ENCODE results near the gene TMEM39B. TPM values are rescaled to one million over a fixed set of nuclear protein-coding genes. Genes with fewer than 3 reads are reported as not detected.
A peak's percentile ranks its signal among the peaks of the same experiment; 100 is the strongest.
"Not testable (repeated sequence)": the region's sequence is repeated elsewhere in the genome, so short reads cannot be mapped to it uniquely, and the experiment has no call there.

Gene TMEM39B
- total and polyA plus RNA-seq, 4 experiments from 2014 or later: 1.1 to 19.1 (median 11.3) TPM

- Histone ChIP-seq H3K27ac (ENCODE audit: low read depth, low read length) (no peak overlapping the region), H3K4me3 (ENCODE audit: low read length in 2 of 2) (no peak overlapping the region), H3K9me3 (ENCODE audit: control insufficient read depth in 1 of 2, low read length in 2 of 2) (no peaks in the 10 kb centered on the region), H3K4me1 (ENCODE audit: insufficient read depth, low read length) (peaks cover 44% of the 10 kb centered on the region), H3K27me3 (ENCODE audit: insufficient read depth, low read length) (no peaks in the 10 kb centered on the region), H3K36me3 (ENCODE audit: insufficient read depth, low read length) (peaks cover 3% of the 10 kb centered on the region)
- Mint-ChIP-seq H3K27me3 (no peaks in the 10 kb centered on the region), H3K4me1 (peaks cover 28 to 47% (median 37%) of the 10 kb centered on the region in 4 donors), H3K4me3 (no peak overlapping the region), H3K27ac (peak overlapping the region in 1 of 7 donors; percentile 17), H3K9me3 (no peaks in the 10 kb centered on the region), H3K36me3 (peaks cover 0 to 5% of the 10 kb centered on the region in 2 donors)
- intact Hi-C loops (cut with micrococcal nuclease): no loop called here
- no peak for DNase-seq
- POLR2A ChIA-PET (ENCODE audit: partially characterized antibody): interaction anchor here (1.1 to 1.3 kb wide), 3 partner anchors 10 to 21 kb away, joined by 3 to 7 read pairs (median 3); partner anchors contain the start of gene KPNA6
- CTCF ChIA-PET (ENCODE audit: partially characterized antibody): interaction anchor here (1.0 to 1.5 kb wide), 4 partner anchors 14 to 272 kb away, joined by 3 to 5 read pairs (median 3); partner anchors contain the start of gene KPNA6
These were observed 55.7 kb downstream of the TMEM39B start for GRCh38 chr1:32128479-32128878.

DNA sequence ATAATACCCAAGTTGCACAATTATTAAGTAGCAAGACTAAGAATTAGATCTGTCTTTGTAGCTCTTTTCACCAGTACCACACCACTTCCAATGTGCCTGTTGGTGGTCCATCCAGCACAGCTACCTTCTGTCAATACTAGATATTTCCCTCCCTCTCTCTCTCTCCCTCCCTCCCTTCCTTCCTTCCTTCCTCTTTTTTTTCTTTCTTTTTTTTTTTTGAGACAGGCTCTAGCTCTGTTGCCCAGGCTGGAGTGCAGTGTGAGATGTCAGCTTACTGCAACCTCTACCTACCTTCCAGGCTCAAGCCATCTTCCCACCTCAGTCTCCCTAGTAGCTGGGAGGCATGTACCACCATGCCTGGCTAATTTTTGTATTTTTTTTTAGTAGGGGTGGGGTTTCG, 56.2 kb downstream of the TMEM39B start:
- Histone ChIP-seq H3K27ac (ENCODE audit: low read depth, low read length) (no peak overlapping the region), H3K27me3 (ENCODE audit: insufficient read depth, low read length) (no peaks in the 10 kb centered on the region), H3K9me3 (ENCODE audit: control insufficient read depth in 1 of 2, low read length in 2 of 2) (no peaks in the 10 kb centered on the region), H3K4me1 (ENCODE audit: insufficient read depth, low read length) (peaks cover 39% of the 10 kb centered on the region), H3K4me3 (ENCODE audit: low read length in 2 of 2) (no peak overlapping the region), H3K36me3 (ENCODE audit: insufficient read depth, low read length) (peaks cover 3% of the 10 kb centered on the region)
- ChIA-PET CTCF (ENCODE audit: partially characterized antibody) (interaction anchor here (1.0 to 1.5 kb wide), 3 partner anchors 17 to 272 kb away, joined by 3 read pairs; partner anchors contain the start of gene KPNA6), POLR2A (ENCODE audit: partially characterized antibody) (interaction anchor here (1.2 to 1.6 kb wide), 2 partner anchors 21 to 50 kb away, joined by 3 to 7 read pairs; partner anchors contain the start of genes KPNA6 and TXLNA)
- H3K4me3 Mint-ChIP-seq: peak overlapping the region in 1 of 8 donors; percentile 46
- H3K27me3 Mint-ChIP-seq: no peaks in the 10 kb centered on the region
- intact Hi-C loops (cut with micrococcal nuclease): no loop called here
- peaks cover 0 to 7% of the 10 kb centered on the region in 2 donors for H3K36me3 Mint-ChIP-seq
- H3K27ac Mint-ChIP-seq: peak overlapping the region in 3 of 7 donors; percentile 4 to 74 (median 73)
- H3K9me3 Mint-ChIP-seq: no peaks in the 10 kb centered on the region
- no peak for DNase-seq
- peaks cover 29 to 46% (median 37%) of the 10 kb centered on the region in 4 donors for H3K4me1 Mint-ChIP-seq

- H3K4me3 ChIP-seq (ENCODE audit: low read length in 2 of 2); DNase-seq; POLR2A ChIA-PET (ENCODE audit: partially characterized antibody); H3K4me3 Mint-ChIP-seq; H3K9me3 ChIP-seq (ENCODE audit: control insufficient read depth in 1 of 2, low read length in 2 of 2); H3K9me3 Mint-ChIP-seq; CTCF ChIA-PET (ENCODE audit: partially characterized antibody); H3K27ac ChIP-seq (ENCODE audit: low read depth, low read length); H3K27me3 ChIP-seq (ENCODE audit: insufficient read depth, low read length); H3K36me3 ChIP-seq (ENCODE audit: insufficient read depth, low read length); H3K27ac Mint-ChIP-seq; H3K4me1 ChIP-seq (ENCODE audit: insufficient read depth, low read length); intact Hi-C loops (cut with micrococcal nuclease); H3K27me3 Mint-ChIP-seq: not testable (repeated sequence)
- H3K4me1 Mint-ChIP-seq: peaks cover 20 to 40% (median 27%) of the 10 kb centered on the region in 4 donors
- H3K36me3 Mint-ChIP-seq: peaks cover 8 to 14% of the 10 kb centered on the region in 2 donors
These were observed 61.2 kb downstream of the TMEM39B start for GRCh38 chr1:32133950-32134280.

DNA sequence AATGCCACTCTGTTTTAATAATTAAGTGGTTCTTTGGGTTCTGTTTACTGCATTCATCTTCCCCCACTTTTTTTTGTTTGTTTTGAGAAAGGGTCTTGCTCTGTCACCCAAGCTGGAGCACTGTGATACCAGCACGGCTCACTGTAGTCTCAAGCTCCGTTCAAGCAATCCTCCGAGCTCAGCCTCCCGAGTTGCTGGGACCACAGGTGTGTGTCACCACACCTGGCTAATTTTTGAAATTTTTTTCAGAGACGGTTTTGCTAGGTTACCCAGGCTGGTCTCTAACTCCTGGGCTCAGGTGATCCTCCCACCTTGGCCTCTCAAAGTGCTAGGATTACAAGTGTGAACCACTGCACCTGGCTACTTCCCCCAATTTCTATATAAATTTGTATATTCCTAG, 64.4 kb downstream of the TMEM39B start:
- no peak for DNase-seq
- Histone ChIP-seq H3K27me3 (ENCODE audit: insufficient read depth, low read length) (no peaks in the 10 kb centered on the region), H3K27ac (ENCODE audit: low read depth, low read length) (no peak overlapping the region), H3K9me3 (ENCODE audit: control insufficient read depth in 1 of 2, low read length in 2 of 2) (no peaks in the 10 kb centered on the region), H3K36me3 (ENCODE audit: insufficient read depth, low read length) (no peaks in the 10 kb centered on the region), H3K4me1 (ENCODE audit: insufficient read depth, low read length) (peaks cover 14% of the 10 kb centered on the region), H3K4me3 (ENCODE audit: low read length in 2 of 2) (no peak overlapping the region)
- ChIA-PET POLR2A (ENCODE audit: partially characterized antibody) (interaction anchor here (1.3 kb wide), 1 partner anchor 29 kb away, joined by 3 read pairs; the partner anchor contains the start of gene KPNA6), CTCF (ENCODE audit: partially characterized antibody) (no interaction called here)
- Mint-ChIP-seq H3K27me3 (no peaks in the 10 kb centered on the region), H3K9me3 (no peaks in the 10 kb centered on the region), H3K27ac (no peak overlapping the region), H3K4me3 (no peak overlapping the region), H3K4me1 (peaks cover 30 to 52% (median 42%) of the 10 kb centered on the region in 4 donors), H3K36me3 (peaks cover 8 to 16% of the 10 kb centered on the region in 2 donors)
- intact Hi-C loops (cut with micrococcal nuclease): no loop called here

- Mint-ChIP-seq H3K27ac (peak overlapping the region in 4 of 7 donors; percentile 0 to 61 (median 27)), H3K9me3 (no peaks in the 10 kb centered on the region), H3K27me3 (no peaks in the 10 kb centered on the region), H3K4me3 (peak overlapping the region in 3 of 8 donors; percentile 2 to 50 (median 20)), H3K36me3 (peaks cover 8 to 14% of the 10 kb centered on the region in 2 donors), H3K4me1 (peaks cover 38 to 69% (median 55%) of the 10 kb centered on the region in 4 donors)
- intact Hi-C loops (cut with micrococcal nuclease): no loop called here
- Histone ChIP-seq H3K27me3 (ENCODE audit: insufficient read depth, low read length) (no peaks in the 10 kb centered on the region), H3K9me3 (ENCODE audit: control insufficient read depth in 1 of 2, low read length in 2 of 2) (no peaks in the 10 kb centered on the region), H3K4me1 (ENCODE audit: insufficient read depth, low read length) (peaks cover 22% of the 10 kb centered on the region), H3K27ac (ENCODE audit: low read depth, low read length) (no peak overlapping the region), H3K36me3 (ENCODE audit: insufficient read depth, low read length) (no peaks in the 10 kb centered on the region), H3K4me3 (ENCODE audit: low read length in 2 of 2) (no peak overlapping the region)
- CTCF ChIA-PET (ENCODE audit: partially characterized antibody): interaction anchor here (0.9 kb wide), 1 partner anchor 28 kb away, joined by 4 read pairs; no protein-coding TSS in a partner anchor
- POLR2A ChIA-PET (ENCODE audit: partially characterized antibody): no interaction called here
- DNase-seq: no peak
These were observed 66.2 kb downstream of the TMEM39B start for GRCh38 chr1:32138965-32139364.

- ChIA-PET CTCF (ENCODE audit: partially characterized antibody) (no interaction called here), POLR2A (ENCODE audit: partially characterized antibody) (no interaction called here)
- no peaks in the 10 kb centered on the region for H3K27me3 Mint-ChIP-seq
- DNase-seq: no peak
- no peaks in the 10 kb centered on the region for H3K27me3 ChIP-seq (ENCODE audit: insufficient read depth, low read length)
- peak overlapping the region in 6 of 7 donors; percentile 8 to 77 (median 46) for H3K27ac Mint-ChIP-seq
- H3K36me3 ChIP-seq (ENCODE audit: insufficient read depth, low read length): no peaks in the 10 kb centered on the region
- no peak overlapping the region for H3K4me3 Mint-ChIP-seq
- peaks cover 6 to 17% of the 10 kb centered on the region in 2 donors for H3K36me3 Mint-ChIP-seq
- peaks cover 27% of the 10 kb centered on the region for H3K4me1 ChIP-seq (ENCODE audit: insufficient read depth, low read length)
- peaks cover 41 to 79% (median 60%) of the 10 kb centered on the region in 4 donors for H3K4me1 Mint-ChIP-seq
- no peak overlapping the region for H3K4me3 ChIP-seq (ENCODE audit: low read length in 2 of 2)
- H3K27ac ChIP-seq (ENCODE audit: low read depth, low read length): no peak overlapping the region
- intact Hi-C loops (cut with micrococcal nuclease): no loop called here
- no peaks in the 10 kb centered on the region for H3K9me3 ChIP-seq (ENCODE audit: control insufficient read depth in 1 of 2, low read length in 2 of 2)
- H3K9me3 Mint-ChIP-seq: peaks cover 0 to 6% (median under 1%) of the 10 kb centered on the region in 8 donors
These were observed 69.9 kb downstream of the TMEM39B start for GRCh38 chr1:32142446-32143301.

DNA sequence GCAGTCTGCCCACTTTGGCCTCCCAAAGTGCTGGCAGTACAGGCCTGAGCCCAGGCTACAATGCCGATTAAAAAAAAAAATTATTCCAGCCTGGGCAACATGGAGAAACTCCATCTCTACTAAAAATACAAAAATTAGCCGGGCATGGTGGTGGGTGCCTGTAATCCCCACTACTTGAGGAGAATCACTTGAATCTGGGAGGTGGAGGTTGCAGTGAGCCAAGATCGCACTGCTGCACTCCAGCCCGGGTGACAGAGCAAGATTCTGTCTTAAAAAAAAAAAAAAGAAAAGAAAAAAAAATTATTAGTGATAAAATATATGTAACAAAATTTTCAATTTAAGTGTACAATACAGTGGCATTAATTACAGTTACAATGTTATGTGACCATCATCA, 70.6 kb downstream of the TMEM39B start:
- H3K27me3 ChIP-seq (ENCODE audit: insufficient read depth, low read length); intact Hi-C loops (cut with micrococcal nuclease); H3K36me3 ChIP-seq (ENCODE audit: insufficient read depth, low read length); H3K4me3 Mint-ChIP-seq; H3K27me3 Mint-ChIP-seq; H3K4me3 ChIP-seq (ENCODE audit: low read length in 2 of 2); DNase-seq; H3K27ac ChIP-seq (ENCODE audit: low read depth, low read length); H3K9me3 ChIP-seq (ENCODE audit: control insufficient read depth in 1 of 2, low read length in 2 of 2); CTCF ChIA-PET (ENCODE audit: partially characterized antibody); POLR2A ChIA-PET (ENCODE audit: partially characterized antibody): not testable (repeated sequence)
- peaks cover 27% of the 10 kb centered on the region for H3K4me1 ChIP-seq (ENCODE audit: insufficient read depth, low read length)
- Mint-ChIP-seq H3K9me3 (peaks cover 0 to 12% (median 6%) of the 10 kb centered on the region in 8 donors), H3K27ac (peak overlapping the region in 4 of 7 donors; percentile 10 to 77 (median 30)), H3K4me1 (peaks cover 39 to 76% (median 57%) of the 10 kb centered on the region in 4 donors), H3K36me3 (peaks cover 11 to 22% of the 10 kb centered on the region in 2 donors)

All from CD4-positive, alpha-beta memory T cell (primary cell).